DOHH2 (cell line): ENCODE data around the gene PPP2R5B.

ENCODE experiments used
- CTCF ChIP-seq: fragments of 200-600 bp; sonication (generic); IDR thresholded peaks from one replicate; pipeline ENCODE4 v1.5.1; 2014; ENCODE audit warnings: antibody characterized with exemption, mild to moderate bottlenecking, low read depth, low read length; ENCODE audit not compliant: poor library complexity, severe bottlenecking
- EZH2phosphoT487 ChIP-seq: fragments of 200-600 bp; sonication (generic); IDR thresholded peaks from 2 replicates; pipeline ENCODE4 v1.6.1; 2017; ENCODE audit warnings: borderline replicate concordance, mild to moderate bottlenecking, antibody characterized with exemption, low read length, moderate library complexity, mixed read lengths

- TF ChIP-seq CTCF: no peak
- no peak for TF ChIP-seq EZH2phosphoT487
Measured at GRCh38 chr11:64887234-64887756, 37.2 kb upstream of the PPP2R5B start.
